OCI-LY3 (cell line): Measurements from ENCODE around the gene FBXO24.

Experiments
- H2AFZ ChIP-seq: fragments of 200-600, 300-600 bp; shearing (Covaris generic); 2 replicates; pipeline ENCODE4 v1.6.0; 2014; ENCODE audit warnings: antibody characterized with exemption, low read depth, low read length
- H3K27ac ChIP-seq: fragments of 200-600, 300-600 bp; sonication (generic); 2 replicates; pipeline ENCODE4 v1.5.1; 2014; ENCODE audit warnings: mild to moderate bottlenecking, low read length, moderate library complexity, mixed read lengths
- H3K27me3 ChIP-seq: fragments of 200-600, 300-600 bp; sonication (generic); 2 replicates; pipeline ENCODE4 v1.6.1; 2014; ENCODE audit warnings: low read depth, low read length, mixed read lengths
- H3K36me3 ChIP-seq: fragments of 200-600, 300-600 bp; sonication (generic); replicated peaks from 2 replicates; pipeline ENCODE3; 2014; ENCODE audit warnings: low read depth, low read length, mixed read lengths
- H3K4me1 ChIP-seq: fragments of 300-600, 200-600 bp; sonication (generic); 2 replicates; pipeline ENCODE4 v1.6.1; 2014; ENCODE audit warnings: low read length, mixed read lengths
- H3K4me2 ChIP-seq: fragments of 200-600, 300-600 bp; sonication (generic); 2 replicates; pipeline ENCODE4 v1.6.1; 2014; ENCODE audit warnings: low read length, mixed read lengths
- H3K4me3 ChIP-seq: fragments of 300-600, 200-600 bp; sonication (generic); 2 replicates; pipeline ENCODE4 v1.5.1; 2014; ENCODE audit warnings: antibody characterized with exemption, mild to moderate bottlenecking, low read length, moderate library complexity
- H3K79me2 ChIP-seq: fragments of 300-600, 200-600 bp; shearing (Covaris generic); 2 replicates; pipeline ENCODE4 v1.6.1; 2014; ENCODE audit warnings: mild to moderate bottlenecking, low read length, mixed read lengths
- H3K9ac ChIP-seq: fragments of 300-600, 200-600 bp; shearing (Covaris generic); 2 replicates; pipeline ENCODE4 v1.6.0; 2014; ENCODE audit warnings: mild to moderate bottlenecking, low read length, moderate library complexity
- H3K9me3 ChIP-seq: fragments of 200-600, 300-600 bp; shearing (Covaris generic); 2 replicates; pipeline ENCODE4 v1.6.1; 2014; ENCODE audit warnings: low read length, mixed read lengths; ENCODE audit not compliant: insufficient read depth
- H4K20me1 ChIP-seq: fragments of 200-600, 300-600 bp; sonication (generic); 2 replicates; pipeline ENCODE4 v1.6.1; 2016; ENCODE audit warnings: low read length, mixed read lengths; ENCODE audit not compliant: insufficient read depth
- CTCF ChIP-seq: fragments of 200-600, 300-600 bp; sonication (generic); IDR thresholded peaks from 2 replicates; pipeline ENCODE4 v1.5.1; 2014; ENCODE audit warnings: antibody characterized with exemption, low read length, low read depth
- EZH2phosphoT487 ChIP-seq: fragments of 200-600 bp; shearing (Covaris generic); IDR thresholded peaks from 2 replicates; pipeline ENCODE4 v1.6.1; 2018; ENCODE audit warnings: antibody characterized with exemption, mixed run types, low read depth

The FBXO24 gene

GRCh38 chr7:100627238-100627549 lies 41.1 kb downstream of the FBXO24 start:
- Histone ChIP-seq H3K9ac (peak overlapping the region; percentile 72; the same call in 1 of the 2 replicates), H3K4me3 (peak overlapping the region; percentile 88), H3K9me3 (no peaks in the 10 kb centered on the region), H3K27ac (no peak overlapping the region), H4K20me1 (no peaks in the 10 kb centered on the region), H3K4me1 (peaks cover 12% of the 10 kb centered on the region; the same call in 1 of the 2 replicates), H3K4me2 (peak overlapping the region; percentile 99), H3K27me3 (no peaks in the 10 kb centered on the region), H3K79me2 (no peaks in the 10 kb centered on the region), H3K36me3 (no peaks in the 10 kb centered on the region), H2AFZ (no peak overlapping the region)
- TF ChIP-seq EZH2phosphoT487 (no peak), CTCF (no peak)

- Histone ChIP-seq H3K27ac (no peak overlapping the region), H3K4me3 (no peak overlapping the region), H4K20me1 (no peaks in the 10 kb centered on the region), H3K4me1 (peaks cover 16% of the 10 kb centered on the region), H3K79me2 (no peaks in the 10 kb centered on the region), H3K9me3 (no peaks in the 10 kb centered on the region), H3K9ac (no peak overlapping the region), H2AFZ (no peak overlapping the region), H3K27me3 (no peaks in the 10 kb centered on the region), H3K4me2 (no peak overlapping the region), H3K36me3 (no peaks in the 10 kb centered on the region)
- TF ChIP-seq EZH2phosphoT487 (no peak), CTCF (peak; percentile 38)
These were observed 43.1 kb downstream of the FBXO24 start for GRCh38 chr7:100629117-100629716.

GRCh38 chr7:100630066-100630465 lies 43.9 kb downstream of the FBXO24 start:
- H4K20me1 ChIP-seq: no peaks in the 10 kb centered on the region
- no peak for TF ChIP-seq EZH2phosphoT487
- no peak for TF ChIP-seq CTCF
- no peak overlapping the region for H3K9ac ChIP-seq
- no peak overlapping the region for H3K27ac ChIP-seq
- no peaks in the 10 kb centered on the region for H3K27me3 ChIP-seq
- H3K4me2 ChIP-seq: no peak overlapping the region
- H3K36me3 ChIP-seq: no peaks in the 10 kb centered on the region
- no peaks in the 10 kb centered on the region for H3K9me3 ChIP-seq
- no peaks in the 10 kb centered on the region for H3K79me2 ChIP-seq
- no peak overlapping the region for H2AFZ ChIP-seq
- peaks cover 17% of the 10 kb centered on the region for H3K4me1 ChIP-seq
- no peak overlapping the region for H3K4me3 ChIP-seq

- Histone ChIP-seq H3K9me3 (no peaks in the 10 kb centered on the region), H3K27ac (peak overlapping the region; percentile 31), H3K4me3 (peak overlapping the region; percentile 91), H3K9ac (peak overlapping the region; percentile 96), H4K20me1 (no peaks in the 10 kb centered on the region), H3K36me3 (no peaks in the 10 kb centered on the region), H3K4me2 (peak overlapping the region; percentile 95), H3K4me1 (peaks cover 5% of the 10 kb centered on the region), H3K27me3 (no peaks in the 10 kb centered on the region), H2AFZ (peak overlapping the region; percentile 89), H3K79me2 (no peaks in the 10 kb centered on the region)
- peak; percentile 38 for TF ChIP-seq CTCF
- TF ChIP-seq EZH2phosphoT487: no peak
These were observed 47.0 kb downstream of the FBXO24 start for GRCh38 chr7:100632951-100633717.
